ENCODE measurements around the gene CREB3. TPM values are rescaled to one million over a fixed set of nuclear protein-coding genes. Genes with fewer than 3 reads are reported as not detected.

Gene CREB3
- polyA plus RNA-seq, 1 experiment = 75.8 TPM

GRCh38 chr9:35757226-35757891, 24.9 kb downstream of the CREB3 start:
- CTCF ChIA-PET = interaction anchor here (1.0 to 2.1 kb wide), 5 partner anchors 8 to 18 kb away, joined by 4 to 6 read pairs (median 5); partner anchors contain the start of genes GBA2 and RGP1
- Histone ChIP-seq H3K27me3 (ENCODE audit: control insufficient read depth, insufficient read depth, low read length) (no peaks in the 10 kb centered on the region), H3K4me3 (ENCODE audit: low read depth, low read length) (peak overlapping the region; percentile 49), H3K36me3 (ENCODE audit: control insufficient read depth, insufficient read depth, low read length) (peaks cover 13% of the 10 kb centered on the region)
- TF ChIP-seq CTCF (IDR thresholded peaks at IDR 0.05; ENCODE audit: insufficient read depth, low read depth, low read length) = no peak
- POLR2A ChIA-PET = interaction anchor here (0.6 kb wide), 1 partner anchor 645 kb away, joined by 7 read pairs; no protein-coding TSS in a partner anchor
- no peak for DNase-seq (ENCODE audit: low read depth)

GRCh38 chr9:35757892-35758275, 25.4 kb downstream of the CREB3 start:
- DNase-seq (ENCODE audit: low read depth) = no peak
- no peak overlapping the region for H3K4me3 ChIP-seq (ENCODE audit: low read depth, low read length)
- TF ChIP-seq CTCF (IDR thresholded peaks at IDR 0.05; ENCODE audit: insufficient read depth, low read depth, low read length) = no peak
- POLR2A ChIA-PET = interaction anchor here (0.7 kb wide), 1 partner anchor 21 kb away, joined by 3 read pairs; no protein-coding TSS in a partner anchor
- H3K27me3 ChIP-seq (ENCODE audit: control insufficient read depth, insufficient read depth, low read length) = no peaks in the 10 kb centered on the region
- H3K36me3 ChIP-seq (ENCODE audit: control insufficient read depth, insufficient read depth, low read length) = peaks cover 11% of the 10 kb centered on the region
- CTCF ChIA-PET = interaction anchor here (0.6 to 2.1 kb wide), 2 partner anchors 10 to 13 kb away, joined by 3 to 5 read pairs; partner anchors contain the start of genes GBA2 and RGP1

- Histone ChIP-seq H3K27me3 (ENCODE audit: control insufficient read depth, insufficient read depth, low read length) (no peaks in the 10 kb centered on the region), H3K4me3 (ENCODE audit: low read depth, low read length) (no peak overlapping the region), H3K36me3 (ENCODE audit: control insufficient read depth, insufficient read depth, low read length) (peaks cover 6% of the 10 kb centered on the region)
- ChIA-PET CTCF (interaction anchor here (0.6 kb wide), 1 partner anchor 12 kb away, joined by 3 read pairs; no protein-coding TSS in a partner anchor), POLR2A (interaction anchor here (0.7 kb wide), 1 partner anchor 20 kb away, joined by 3 read pairs; no protein-coding TSS in a partner anchor)
- TF ChIP-seq CTCF (IDR thresholded peaks at IDR 0.05; ENCODE audit: insufficient read depth, low read depth, low read length) = no peak
- no peak for DNase-seq (ENCODE audit: low read depth)
These were observed 26.1 kb downstream of the CREB3 start for GRCh38 chr9:35758475-35759050.

GRCh38 chr9:35759795-35760194, 27.3 kb downstream of the CREB3 start:
- Histone ChIP-seq H3K27me3 (ENCODE audit: control insufficient read depth, insufficient read depth, low read length) (no peaks in the 10 kb centered on the region), H3K4me3 (ENCODE audit: low read depth, low read length) (no peak overlapping the region), H3K36me3 (ENCODE audit: control insufficient read depth, insufficient read depth, low read length) (no peaks in the 10 kb centered on the region)
- no peak for TF ChIP-seq CTCF (IDR thresholded peaks at IDR 0.05; ENCODE audit: insufficient read depth, low read depth, low read length)
- DNase-seq (ENCODE audit: low read depth) = no peak
- ChIA-PET CTCF (interaction anchor here (1.6 kb wide), 1 partner anchor 11 kb away, joined by 5 read pairs; no protein-coding TSS in a partner anchor), POLR2A (no interaction called here)

GRCh38 chr9:35760651-35761050, 28.2 kb downstream of the CREB3 start:
- Histone ChIP-seq H3K27me3 (ENCODE audit: control insufficient read depth, insufficient read depth, low read length) (no peaks in the 10 kb centered on the region), H3K4me3 (ENCODE audit: low read depth, low read length) (no peak overlapping the region), H3K36me3 (ENCODE audit: control insufficient read depth, insufficient read depth, low read length) (no peaks in the 10 kb centered on the region)
- TF ChIP-seq CTCF (IDR thresholded peaks at IDR 0.05; ENCODE audit: insufficient read depth, low read depth, low read length) = no peak
- DNase-seq (ENCODE audit: low read depth) = no peak
- ChIA-PET POLR2A (no interaction called here), CTCF (interaction anchor here (1.2 to 2.2 kb wide), 4 partner anchors 10 to 113 kb away, joined by 3 to 6 read pairs (median 4); no protein-coding TSS in a partner anchor)

Measured in BJ (cell line).